Activated CD4-positive, CD25-positive, alpha-beta regulatory T cell treated with anti-CD3 and anti-CD28 coated beads, Interleukin-2, amount 50 U/mL, for 72 hours (primary cell): ENCODE data around the gene CRYGA.
"Not testable (repeated sequence)": the region's sequence is repeated elsewhere in the genome, so short reads cannot be mapped to it uniquely, and the experiment has no call there.

ENCODE experiments used
- DNase-seq: peaks from one replicate; pipeline ENCODE4 v3.0.0; 2021

Gene CRYGA

GRCh38 chr2:208122248-208122647, 41.1 kb downstream of the CRYGA start:
- no peak for DNase-seq

GRCh38 chr2:208118918-208119317, 44.5 kb downstream of the CRYGA start:
- no peak for DNase-seq

- DNase-seq, result not testable (repeated sequence)
These were observed 46.0 kb downstream of the CRYGA start for GRCh38 chr2:208117390-208117789.

GRCh38 chr2:208112969-208113368, 50.4 kb downstream of the CRYGA start:
- DNase-seq, result no peak

- not testable (repeated sequence) for DNase-seq
These were observed 51.1 kb downstream of the CRYGA start for GRCh38 chr2:208112273-208112745.
